Neural progenitor cell (in vitro differentiated cells): ENCODE results near the gene MDFIC2. TPM values are rescaled to one million over a fixed set of nuclear protein-coding genes. Genes with fewer than 3 reads are reported as not detected.

Experiments
- DNase-seq: peaks from one replicate; pipeline ENCODE4 v3.0.0-alpha.2; 2016; ENCODE audit warnings: low spot score
- H2AFZ ChIP-seq: fragments of 200-600 bp; sonication (generic); replicated peaks from 2 replicates; pipeline ENCODE4 v1.6.1; 2016; ENCODE audit warnings: antibody characterized with exemption
- H3F3A ChIP-seq: fragments of 200-600 bp; sonication (generic); 2 replicates; pipeline ENCODE4 v1.6.1; 2016; ENCODE audit warnings: antibody characterized with exemption, low read depth
- H3K27ac ChIP-seq: fragments of 200-600 bp; sonication (generic); 2 replicates; pipeline ENCODE4 v1.5.1; 2016; ENCODE audit warnings: mild to moderate bottlenecking
- H3K27me3 ChIP-seq: fragments of 200-600 bp; sonication (generic); 2 replicates; pipeline ENCODE4 v1.6.1; 2016; ENCODE audit warnings: mild to moderate bottlenecking, moderate library complexity
- H3K36me3 ChIP-seq: fragments of 200-600 bp; sonication (generic); 2 replicates; pipeline ENCODE4 v1.5.1; 2016
- H3K4me1 ChIP-seq: fragments of 200-600 bp; sonication (generic); 2 replicates; pipeline ENCODE4 v1.6.1; 2016; ENCODE audit warnings: mixed run types
- H3K4me2 ChIP-seq: fragments of 200-600 bp; sonication (generic); 2 replicates; pipeline ENCODE4 v1.6.1; 2016
- H3K4me3 ChIP-seq: fragments of 200-600 bp; sonication (generic); 2 replicates; pipeline ENCODE4 v1.5.1; 2016
- H3K79me2 ChIP-seq: fragments of 200-600 bp; sonication (generic); 2 replicates; pipeline ENCODE4 v1.6.1; 2016; ENCODE audit warnings: low read depth
- H3K9ac ChIP-seq: fragments of 200-600 bp; sonication (generic); 2 replicates; pipeline ENCODE4 v1.6.1; 2016
- H3K9me3 ChIP-seq: fragments of 200-600 bp; sonication (generic); 2 replicates; pipeline ENCODE4 v1.5.1; 2016; ENCODE audit warnings: low read depth
- H4K20me1 ChIP-seq: fragments of 200-600 bp; sonication (generic); 2 replicates; pipeline ENCODE4 v1.6.1; 2016; ENCODE audit warnings: low read depth
- H3K27ac Mint-ChIP-seq: 3 replicates; pipeline ENCODE4 v1.8.0; 2021; ENCODE audit warnings: mixed read lengths
- H3K27me3 Mint-ChIP-seq: 2 replicates; pipeline ENCODE4 v1.8.0; 2022; ENCODE audit warnings: low read depth, mild to moderate bottlenecking, inconsistent platforms, moderate library complexity, mixed read lengths; ENCODE audit not compliant: insufficient read depth
- H3K36me3 Mint-ChIP-seq: 3 replicates; pipeline ENCODE4 v1.8.0; 2021; ENCODE audit warnings: mixed read lengths
- H3K4me1 Mint-ChIP-seq: 3 replicates; pipeline ENCODE4 v1.8.0; 2021; ENCODE audit warnings: mixed read lengths
- H3K4me3 Mint-ChIP-seq: 3 replicates; pipeline ENCODE4 v1.8.0; 2021; ENCODE audit warnings: mild to moderate bottlenecking, moderate library complexity, mixed read lengths
- H3K9me3 Mint-ChIP-seq: 3 replicates; pipeline ENCODE4 v1.8.0; 2020; ENCODE audit warnings: mixed read lengths
- EZH2 ChIP-seq: fragments of 200-600 bp; sonication (generic); IDR thresholded peaks from 2 replicates; pipeline ENCODE4 v1.6.1; 2017; ENCODE audit warnings: antibody characterized with exemption, mild to moderate bottlenecking, moderate library complexity
- EZH2phosphoT487 ChIP-seq: fragments of 200-600 bp; sonication (generic); IDR thresholded peaks from 2 replicates; pipeline ENCODE4 v1.6.1; 2017; ENCODE audit warnings: antibody characterized with exemption
- total RNA-seq: library from RNA; depleted of rRNA; stranded (reverse); fragments of >200 nt; gene quantifications from 2 replicates; pipeline ENCODE4 v1.2.3, GENCODE V29; 2015; ENCODE audit warnings: low replicate concordance
- TF ChIP-seq, protein P1 (sequence below): fragments of 200-600 bp; sonication (generic); IDR thresholded peaks from 2 replicates; pipeline ENCODE4 v1.5.1; 2017; ENCODE audit warnings: antibody characterized with exemption, mild to moderate bottlenecking

MDFIC2 gene
- total RNA-seq, 1 donor from 2014 or later, result not detected

- no peak for DNase-seq
Observed at GRCh38 chr3:70281663-70282062, 30.8 kb downstream of the MDFIC2 start.

DNA sequence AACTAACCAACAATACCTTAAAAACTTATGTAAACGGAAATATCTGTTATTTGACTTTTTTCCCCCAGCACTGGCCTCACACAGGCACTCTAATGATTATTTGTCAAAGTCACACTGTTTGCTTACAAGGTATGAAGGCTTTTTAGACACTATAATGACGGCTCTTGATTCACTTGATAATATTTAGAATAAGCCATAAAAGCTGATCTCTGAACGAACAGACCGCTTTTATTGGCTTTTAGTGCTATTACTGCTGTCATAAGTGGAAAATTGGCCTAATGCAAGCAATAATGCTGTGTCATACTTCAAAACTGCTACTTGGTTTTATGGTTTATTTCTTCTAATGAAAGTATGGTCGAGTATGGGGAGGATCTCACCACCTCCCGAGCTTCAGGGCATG lies 35.1 kb downstream of the MDFIC2 start:
- Histone ChIP-seq H3K27me3 (no peaks in the 10 kb centered on the region), H3F3A (no peaks in the 10 kb centered on the region), H3K79me2 (no peaks in the 10 kb centered on the region), H3K27ac (no peak overlapping the region), H3K4me1 (no peaks in the 10 kb centered on the region), H2AFZ (no peak overlapping the region), H3K4me2 (no peak overlapping the region), H3K9me3 (no peaks in the 10 kb centered on the region), H3K9ac (no peak overlapping the region), H4K20me1 (no peaks in the 10 kb centered on the region), H3K36me3 (no peaks in the 10 kb centered on the region), H3K4me3 (no peak overlapping the region)
- no peaks in the 10 kb centered on the region for H3K9me3 Mint-ChIP-seq
- TF ChIP-seq, protein P1, sequence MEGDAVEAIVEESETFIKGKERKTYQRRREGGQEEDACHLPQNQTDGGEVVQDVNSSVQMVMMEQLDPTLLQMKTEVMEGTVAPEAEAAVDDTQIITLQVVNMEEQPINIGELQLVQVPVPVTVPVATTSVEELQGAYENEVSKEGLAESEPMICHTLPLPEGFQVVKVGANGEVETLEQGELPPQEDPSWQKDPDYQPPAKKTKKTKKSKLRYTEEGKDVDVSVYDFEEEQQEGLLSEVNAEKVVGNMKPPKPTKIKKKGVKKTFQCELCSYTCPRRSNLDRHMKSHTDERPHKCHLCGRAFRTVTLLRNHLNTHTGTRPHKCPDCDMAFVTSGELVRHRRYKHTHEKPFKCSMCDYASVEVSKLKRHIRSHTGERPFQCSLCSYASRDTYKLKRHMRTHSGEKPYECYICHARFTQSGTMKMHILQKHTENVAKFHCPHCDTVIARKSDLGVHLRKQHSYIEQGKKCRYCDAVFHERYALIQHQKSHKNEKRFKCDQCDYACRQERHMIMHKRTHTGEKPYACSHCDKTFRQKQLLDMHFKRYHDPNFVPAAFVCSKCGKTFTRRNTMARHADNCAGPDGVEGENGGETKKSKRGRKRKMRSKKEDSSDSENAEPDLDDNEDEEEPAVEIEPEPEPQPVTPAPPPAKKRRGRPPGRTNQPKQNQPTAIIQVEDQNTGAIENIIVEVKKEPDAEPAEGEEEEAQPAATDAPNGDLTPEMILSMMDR, result no peak
- TF ChIP-seq EZH2phosphoT487 (no peak), EZH2 (no peak)
- no peaks in the 10 kb centered on the region for H3K4me1 Mint-ChIP-seq
- H3K4me3 Mint-ChIP-seq, result no peak overlapping the region
- DNase-seq, result no peak
- no peaks in the 10 kb centered on the region for H3K36me3 Mint-ChIP-seq
- peaks cover 3% of the 10 kb centered on the region for H3K27me3 Mint-ChIP-seq
- no peak overlapping the region for H3K27ac Mint-ChIP-seq

More at GRCh38 chr3:70281663-70282062, 30.8 kb downstream of the MDFIC2 start:
- H3K4me2 ChIP-seq, result no peak overlapping the region
- no peaks in the 10 kb centered on the region for H3K9me3 ChIP-seq
- no peak overlapping the region for H3K9ac ChIP-seq
- H3F3A ChIP-seq, result no peaks in the 10 kb centered on the region
- Mint-ChIP-seq H3K27ac (no peak overlapping the region), H3K36me3 (no peaks in the 10 kb centered on the region), H3K4me1 (peaks cover 10% of the 10 kb centered on the region), H3K27me3 (peaks cover 3% of the 10 kb centered on the region), H3K4me3 (no peak overlapping the region), H3K9me3 (peaks cover 5% of the 10 kb centered on the region)
- no peaks in the 10 kb centered on the region for H3K36me3 ChIP-seq
- H4K20me1 ChIP-seq, result no peaks in the 10 kb centered on the region
- no peaks in the 10 kb centered on the region for H3K79me2 ChIP-seq
- H3K27ac ChIP-seq, result no peak overlapping the region
- H3K4me1 ChIP-seq, result peaks cover 6% of the 10 kb centered on the region
- no peak overlapping the region for H3K4me3 ChIP-seq
- no peak for TF ChIP-seq EZH2phosphoT487
- TF ChIP-seq, protein P1, result no peak
- TF ChIP-seq EZH2, result no peak
- H3K27me3 ChIP-seq, result no peaks in the 10 kb centered on the region
- no peak overlapping the region for H2AFZ ChIP-seq

GRCh38 chr3:70276901-70277300 lies 35.5 kb downstream of the MDFIC2 start:
- Histone ChIP-seq H3K79me2 (no peaks in the 10 kb centered on the region), H3K36me3 (no peaks in the 10 kb centered on the region), H3K9ac (no peak overlapping the region), H3K4me2 (no peak overlapping the region), H3F3A (no peaks in the 10 kb centered on the region), H4K20me1 (no peaks in the 10 kb centered on the region), H3K27ac (no peak overlapping the region), H3K9me3 (no peaks in the 10 kb centered on the region), H3K4me1 (no peaks in the 10 kb centered on the region), H2AFZ (no peak overlapping the region), H3K4me3 (no peak overlapping the region), H3K27me3 (no peaks in the 10 kb centered on the region)
- no peak for DNase-seq
- TF ChIP-seq, protein P1, result no peak
- TF ChIP-seq EZH2 (no peak), EZH2phosphoT487 (no peak)
- no peaks in the 10 kb centered on the region for H3K4me1 Mint-ChIP-seq
- H3K27ac Mint-ChIP-seq, result no peak overlapping the region
- peaks cover 3% of the 10 kb centered on the region for H3K27me3 Mint-ChIP-seq
- no peaks in the 10 kb centered on the region for H3K36me3 Mint-ChIP-seq
- H3K4me3 Mint-ChIP-seq, result no peak overlapping the region
- H3K9me3 Mint-ChIP-seq, result no peaks in the 10 kb centered on the region

DNA sequence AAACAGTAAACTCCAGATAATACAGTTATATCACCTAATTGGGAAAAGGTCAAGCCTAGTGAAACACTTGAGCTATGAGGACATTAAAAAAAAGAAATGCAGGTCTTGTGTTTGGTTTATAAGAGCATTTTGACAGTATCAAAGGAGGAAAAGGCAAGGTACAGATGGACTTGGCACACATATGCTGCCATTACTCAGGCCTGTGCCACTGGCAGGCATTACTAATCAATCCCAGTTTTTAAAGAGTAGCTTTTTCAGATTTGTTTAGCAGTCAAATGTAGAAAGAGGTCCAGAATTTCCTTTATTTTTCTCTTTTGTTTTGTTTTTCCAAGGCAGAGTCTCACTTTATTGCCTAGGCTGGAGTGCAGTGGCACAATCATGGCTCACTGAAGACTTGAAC lies 38.9 kb downstream of the MDFIC2 start:
- H3K9me3 ChIP-seq, result no peaks in the 10 kb centered on the region
- H3K4me3 ChIP-seq, result no peak overlapping the region
- Mint-ChIP-seq H3K4me3 (no peak overlapping the region), H3K36me3 (no peaks in the 10 kb centered on the region), H3K27me3 (no peaks in the 10 kb centered on the region), H3K27ac (no peak overlapping the region), H3K9me3 (peaks cover 2% of the 10 kb centered on the region), H3K4me1 (no peaks in the 10 kb centered on the region)
- H3K27me3 ChIP-seq, result no peaks in the 10 kb centered on the region
- H2AFZ ChIP-seq, result peak overlapping the region; percentile 36
- no peaks in the 10 kb centered on the region for H3K4me1 ChIP-seq
- no peaks in the 10 kb centered on the region for H3K36me3 ChIP-seq
- no peak overlapping the region for H3K27ac ChIP-seq
- H4K20me1 ChIP-seq, result no peaks in the 10 kb centered on the region
- no peak for DNase-seq
- no peaks in the 10 kb centered on the region for H3K79me2 ChIP-seq
- H3K9ac ChIP-seq, result no peak overlapping the region
- H3F3A ChIP-seq, result no peaks in the 10 kb centered on the region
- H3K4me2 ChIP-seq, result no peak overlapping the region
- TF ChIP-seq EZH2 (no peak), EZH2phosphoT487 (no peak)
- TF ChIP-seq, protein P1, result no peak
